AG09309 (cell line): Measurements from ENCODE around the gene CEACAM18.

Experiments used
- DNase-seq: peaks from one replicate; pipeline ENCODE4 v3.0.0-alpha.2; 2010; ENCODE audit warnings: low read depth
- H3K4me3 ChIP-seq: 2 replicates; pipeline ENCODE4 v1.5.1; 2011; ENCODE audit warnings: mild to moderate bottlenecking, low read depth, low read length, moderate library complexity; ENCODE audit not compliant: control insufficient read depth
- TF ChIP-seq, protein P1 (sequence below): IDR thresholded peaks from 2 replicates; pipeline ENCODE4 v1.5.1; 2011; ENCODE audit warnings: mild to moderate bottlenecking, low read depth, low read length, inconsistent platforms; ENCODE audit not compliant: insufficient read depth, control insufficient read depth; ENCODE audit errors: missing control alignments

The CEACAM18 gene

DNA sequence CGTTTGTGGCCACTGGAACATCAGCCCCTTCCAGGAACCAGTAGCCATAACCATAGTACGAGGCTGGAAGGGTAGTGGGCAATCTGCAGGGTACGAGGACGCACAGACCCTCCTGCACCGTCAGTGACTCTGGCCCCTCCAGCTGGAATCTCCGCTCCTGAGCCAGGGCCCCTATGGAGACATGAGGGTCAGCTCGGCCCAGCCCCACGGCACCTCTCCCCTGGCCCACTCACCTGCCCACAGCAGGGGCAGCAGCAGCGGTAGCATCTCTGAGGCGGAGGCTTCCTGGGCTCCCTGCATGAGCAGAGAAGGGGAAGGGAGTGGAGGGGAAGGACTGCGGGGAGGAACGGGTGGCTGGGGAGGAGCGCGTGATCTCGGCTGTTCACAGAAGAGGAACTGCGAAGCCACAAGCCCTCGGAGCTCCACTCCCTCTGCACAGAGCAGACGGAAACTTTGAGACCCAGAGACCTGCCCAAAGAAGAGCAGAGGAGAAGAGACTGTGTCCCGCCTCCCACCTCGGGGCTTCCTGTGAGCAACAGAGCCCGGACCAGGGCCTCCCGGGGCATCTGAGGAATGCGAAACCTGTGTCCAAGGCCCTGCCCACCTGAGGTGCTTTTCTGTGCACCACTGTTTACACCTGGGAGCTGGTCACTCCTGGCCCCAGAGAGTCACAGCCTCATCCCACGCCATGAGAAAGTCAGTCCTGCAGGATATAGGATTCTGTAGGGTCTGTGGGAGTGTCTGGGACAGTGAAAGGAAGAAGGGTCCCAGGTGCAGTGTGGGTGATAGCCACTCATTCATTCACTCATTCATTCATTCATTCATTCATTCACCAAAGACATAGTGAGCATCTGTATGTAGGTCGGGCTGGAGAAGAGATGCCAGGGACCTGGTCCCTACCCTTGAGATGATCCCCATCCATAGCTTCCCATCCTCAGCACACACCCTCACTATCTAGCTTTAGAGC lies 53.3 kb downstream of the CEACAM18 start, which contains the start of gene SIGLEC6:
SIGLEC6 (minus strand) TSS at position 322 of the 967 bp plus-strand sequence; CDS start at position 300, 22 bp downstream.
- no peak for DNase-seq
- H3K4me3 ChIP-seq: no peak within 1 kb of the TSS
- TF ChIP-seq, protein P1, sequence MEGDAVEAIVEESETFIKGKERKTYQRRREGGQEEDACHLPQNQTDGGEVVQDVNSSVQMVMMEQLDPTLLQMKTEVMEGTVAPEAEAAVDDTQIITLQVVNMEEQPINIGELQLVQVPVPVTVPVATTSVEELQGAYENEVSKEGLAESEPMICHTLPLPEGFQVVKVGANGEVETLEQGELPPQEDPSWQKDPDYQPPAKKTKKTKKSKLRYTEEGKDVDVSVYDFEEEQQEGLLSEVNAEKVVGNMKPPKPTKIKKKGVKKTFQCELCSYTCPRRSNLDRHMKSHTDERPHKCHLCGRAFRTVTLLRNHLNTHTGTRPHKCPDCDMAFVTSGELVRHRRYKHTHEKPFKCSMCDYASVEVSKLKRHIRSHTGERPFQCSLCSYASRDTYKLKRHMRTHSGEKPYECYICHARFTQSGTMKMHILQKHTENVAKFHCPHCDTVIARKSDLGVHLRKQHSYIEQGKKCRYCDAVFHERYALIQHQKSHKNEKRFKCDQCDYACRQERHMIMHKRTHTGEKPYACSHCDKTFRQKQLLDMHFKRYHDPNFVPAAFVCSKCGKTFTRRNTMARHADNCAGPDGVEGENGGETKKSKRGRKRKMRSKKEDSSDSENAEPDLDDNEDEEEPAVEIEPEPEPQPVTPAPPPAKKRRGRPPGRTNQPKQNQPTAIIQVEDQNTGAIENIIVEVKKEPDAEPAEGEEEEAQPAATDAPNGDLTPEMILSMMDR: no peak

DNA sequence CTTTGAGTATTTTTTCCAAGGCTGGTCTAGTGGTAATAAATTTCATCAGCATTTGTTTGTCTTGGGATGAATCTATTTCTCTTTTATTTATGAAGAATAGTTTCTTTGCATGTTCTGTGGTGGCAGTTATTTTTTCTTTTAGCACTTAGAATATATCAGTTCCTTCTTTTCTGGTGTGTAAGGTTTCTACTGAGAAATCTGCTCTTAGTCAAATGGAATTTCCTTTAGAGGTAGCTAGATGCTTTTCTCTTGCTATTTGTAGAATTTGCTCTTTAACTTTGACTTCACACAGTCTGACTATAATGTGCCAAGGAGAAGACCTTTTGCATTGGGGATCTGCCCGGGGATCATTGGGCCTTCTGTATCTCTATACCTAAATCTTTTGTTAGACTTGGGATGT lies 57.2 kb downstream of the CEACAM18 start:
- TF ChIP-seq, protein P1: no peak
- no peak overlapping the region for H3K4me3 ChIP-seq
- no peak for DNase-seq

DNA sequence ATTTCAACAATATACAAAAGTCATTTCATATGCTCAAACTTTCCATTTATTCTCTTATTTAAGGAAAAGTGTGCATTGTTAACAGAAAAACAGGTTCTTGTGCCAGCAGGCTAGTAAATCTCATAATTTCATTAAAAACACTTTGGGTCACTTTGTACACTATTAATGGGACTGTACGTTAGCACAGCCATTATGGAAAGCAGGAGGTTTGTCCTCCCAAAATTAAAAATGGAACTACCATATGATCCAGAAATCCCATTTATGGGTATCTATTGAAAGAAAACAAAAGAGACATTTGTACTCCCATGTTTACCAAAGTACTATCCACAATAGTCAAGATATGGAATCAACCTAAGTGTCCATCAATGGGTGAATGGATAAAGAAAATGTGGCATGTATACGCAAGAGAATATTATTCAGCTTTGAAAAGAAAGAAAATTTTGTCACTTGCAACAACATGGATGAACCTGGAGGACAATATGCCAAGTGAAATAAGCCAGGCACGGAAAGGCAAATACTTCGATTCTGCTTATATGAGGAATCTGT lies 61.6 kb downstream of the CEACAM18 start:
- no peak for DNase-seq
- no peak overlapping the region for H3K4me3 ChIP-seq
- TF ChIP-seq, protein P1: no peak
